ENCODE measurements around the gene ADD3.
"Not testable (repeated sequence)": the region's sequence is repeated elsewhere in the genome, so short reads cannot be mapped to it uniquely, and the experiment has no call there.

Gene ADD3

DNA sequence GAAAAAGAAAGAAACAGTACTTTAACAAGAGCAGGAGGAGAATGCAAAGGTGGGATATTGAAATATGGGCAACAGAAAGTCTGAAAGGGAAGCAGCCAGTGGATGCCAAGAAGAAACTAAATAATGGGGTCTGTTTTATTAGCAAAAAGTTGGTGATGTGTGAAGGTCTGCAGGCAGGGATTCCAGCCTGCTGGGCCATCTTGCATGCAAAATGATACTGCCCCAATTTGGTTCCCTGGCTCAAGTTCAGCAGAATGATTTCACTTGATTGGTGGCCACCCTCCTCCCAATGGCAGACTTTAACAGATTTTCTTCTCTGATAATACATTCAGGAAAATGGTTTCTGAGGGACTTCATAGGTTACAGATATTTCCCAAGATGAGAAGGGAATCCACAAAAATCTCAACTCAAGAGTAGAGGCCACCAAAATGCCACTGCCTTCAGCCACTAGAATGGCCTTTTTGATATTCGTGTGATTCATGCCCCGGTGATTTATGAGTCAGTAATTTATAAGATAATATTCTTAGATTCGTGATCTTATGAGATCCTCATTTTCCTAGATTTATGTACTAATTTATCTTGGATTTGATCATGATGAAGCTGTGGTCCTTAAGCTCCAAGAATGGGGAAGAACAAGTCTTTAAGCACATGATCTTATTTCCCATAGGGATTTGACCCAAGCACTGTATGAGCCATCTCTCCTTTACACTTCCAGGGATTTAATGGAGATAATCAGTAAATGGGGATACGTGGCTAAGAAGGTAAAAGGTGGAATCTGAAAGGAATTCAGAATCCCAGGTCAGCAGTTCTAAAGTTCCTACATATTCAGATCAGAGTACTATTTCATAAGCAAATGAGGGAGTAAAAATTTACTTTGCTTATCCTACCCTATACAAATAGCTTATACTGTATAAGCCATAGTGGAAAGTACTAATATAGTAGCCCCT is 32.3 kb upstream of the ADD3 start:
- in situ Hi-C loops (cut with MboI; ENCODE audit: low sequenced_read_pairs) = no loop called here

GRCh38 chr10:109976681-109977080 is 31.1 kb upstream of the ADD3 start:
- in situ Hi-C loops (cut with MboI; ENCODE audit: low sequenced_read_pairs) = no loop called here

- in situ Hi-C loops (cut with MboI; ENCODE audit: low sequenced_read_pairs) = no loop called here
Observed at GRCh38 chr10:109977382-109977806, 30.4 kb upstream of the ADD3 start.

- in situ Hi-C loops (cut with MboI; ENCODE audit: low sequenced_read_pairs) = no loop called here
Observed at GRCh38 chr10:109978481-109978880, 29.3 kb upstream of the ADD3 start.

- in situ Hi-C loops (cut with MboI; ENCODE audit: low sequenced_read_pairs) = no loop called here
Observed at GRCh38 chr10:109979215-109979614, 28.6 kb upstream of the ADD3 start.

- in situ Hi-C loops (cut with MboI; ENCODE audit: low sequenced_read_pairs) = no loop called here
Observed at GRCh38 chr10:109981650-109982049, 26.1 kb upstream of the ADD3 start.

DNA sequence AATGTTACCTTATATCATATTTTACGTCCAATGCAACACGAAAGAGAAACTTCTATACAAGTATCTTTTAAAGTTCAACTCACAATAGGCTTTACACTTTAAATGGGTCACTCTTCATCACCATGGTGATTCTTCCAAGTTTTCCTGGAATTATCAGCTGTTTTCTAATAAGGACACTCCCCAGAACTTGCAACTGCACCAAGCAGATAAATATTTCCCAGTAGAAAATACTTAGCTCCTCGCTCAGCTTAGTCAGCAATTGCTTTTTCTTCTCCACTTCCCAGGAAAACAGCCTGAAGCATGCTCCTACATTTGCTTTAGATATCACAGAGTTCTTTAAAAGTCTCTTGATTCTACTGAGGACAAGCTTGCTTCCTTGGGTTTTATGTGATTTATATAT is 25.7 kb upstream of the ADD3 start:
- in situ Hi-C loops (cut with MboI; ENCODE audit: low sequenced_read_pairs) = no loop called here

DNA sequence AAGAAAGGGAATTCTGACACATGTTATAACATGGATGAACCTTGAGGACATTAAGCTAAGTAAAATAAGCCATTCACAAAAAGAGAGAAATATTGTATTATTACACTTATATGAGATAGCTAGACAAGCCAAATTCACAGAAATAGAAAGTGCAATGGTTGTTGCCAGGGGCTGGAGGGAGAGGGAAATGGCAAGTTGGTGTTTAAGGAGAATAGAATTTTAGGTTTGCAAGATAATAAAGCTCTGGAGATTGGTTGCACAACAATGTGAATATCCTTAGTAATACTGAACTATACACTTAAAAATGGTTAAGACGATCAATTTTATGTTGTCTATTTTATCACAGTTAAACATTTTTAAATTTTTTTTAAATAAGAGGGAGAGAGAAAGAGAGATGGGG is 25.0 kb upstream of the ADD3 start:
- in situ Hi-C loops (cut with MboI; ENCODE audit: low sequenced_read_pairs) = no loop called here

GRCh38 chr10:109984013-109984412 is 23.8 kb upstream of the ADD3 start:
- in situ Hi-C loops (cut with MboI; ENCODE audit: low sequenced_read_pairs) = no loop called here

- in situ Hi-C loops (cut with MboI; ENCODE audit: low sequenced_read_pairs) = not testable (repeated sequence)
Observed at GRCh38 chr10:109985768-109986167, 22.0 kb upstream of the ADD3 start.

- in situ Hi-C loops (cut with MboI; ENCODE audit: low sequenced_read_pairs) = no loop called here
Observed at GRCh38 chr10:109987452-109988211, 20.2 kb upstream of the ADD3 start.

- in situ Hi-C loops (cut with MboI; ENCODE audit: low sequenced_read_pairs) = no loop called here
Observed at GRCh38 chr10:109988212-109988596, 19.6 kb upstream of the ADD3 start.

- in situ Hi-C loops (cut with MboI; ENCODE audit: low sequenced_read_pairs) = no loop called here
Observed at GRCh38 chr10:109991266-109991855, 16.4 kb upstream of the ADD3 start.

- in situ Hi-C loops (cut with MboI; ENCODE audit: low sequenced_read_pairs) = no loop called here
Observed at GRCh38 chr10:109992485-109992884, 15.3 kb upstream of the ADD3 start.

DNA sequence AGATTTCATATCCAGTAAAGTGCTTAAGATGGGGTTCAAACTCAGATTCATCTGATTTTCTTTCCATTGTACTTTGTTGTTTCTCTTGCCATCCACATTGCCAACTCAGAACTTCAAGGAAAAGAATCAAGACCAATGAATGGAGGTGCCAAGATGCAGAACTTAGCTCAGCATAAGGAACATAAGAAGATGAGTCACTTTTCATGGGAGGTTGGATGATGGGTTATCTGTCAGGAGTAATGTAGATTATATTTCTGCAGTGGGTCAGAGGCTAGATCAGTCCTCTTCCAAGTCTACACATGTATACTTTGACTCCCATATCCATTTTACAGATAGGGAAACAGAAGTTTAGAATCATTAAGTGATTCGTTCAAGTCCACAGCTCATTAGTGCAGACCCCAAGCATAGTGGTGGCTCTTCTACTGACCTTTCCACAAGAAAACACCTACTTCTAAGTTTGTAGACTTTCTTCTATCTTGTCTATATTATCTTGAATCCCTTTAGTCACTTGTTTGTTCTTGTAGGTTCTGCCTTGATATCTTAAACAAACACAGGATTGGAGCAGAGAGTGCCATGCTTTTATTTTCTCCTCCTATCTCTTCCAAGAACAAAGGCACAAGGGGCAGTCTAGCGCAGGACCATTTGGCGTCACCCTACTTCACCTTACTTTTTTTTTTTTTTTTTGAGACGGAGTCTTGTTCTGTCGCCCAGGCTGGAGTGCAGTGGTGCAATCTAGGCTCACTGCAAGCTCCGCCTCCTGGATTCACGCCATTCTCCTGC is 14.0 kb upstream of the ADD3 start:
- in situ Hi-C loops (cut with MboI; ENCODE audit: low sequenced_read_pairs) = no loop called here

DNA sequence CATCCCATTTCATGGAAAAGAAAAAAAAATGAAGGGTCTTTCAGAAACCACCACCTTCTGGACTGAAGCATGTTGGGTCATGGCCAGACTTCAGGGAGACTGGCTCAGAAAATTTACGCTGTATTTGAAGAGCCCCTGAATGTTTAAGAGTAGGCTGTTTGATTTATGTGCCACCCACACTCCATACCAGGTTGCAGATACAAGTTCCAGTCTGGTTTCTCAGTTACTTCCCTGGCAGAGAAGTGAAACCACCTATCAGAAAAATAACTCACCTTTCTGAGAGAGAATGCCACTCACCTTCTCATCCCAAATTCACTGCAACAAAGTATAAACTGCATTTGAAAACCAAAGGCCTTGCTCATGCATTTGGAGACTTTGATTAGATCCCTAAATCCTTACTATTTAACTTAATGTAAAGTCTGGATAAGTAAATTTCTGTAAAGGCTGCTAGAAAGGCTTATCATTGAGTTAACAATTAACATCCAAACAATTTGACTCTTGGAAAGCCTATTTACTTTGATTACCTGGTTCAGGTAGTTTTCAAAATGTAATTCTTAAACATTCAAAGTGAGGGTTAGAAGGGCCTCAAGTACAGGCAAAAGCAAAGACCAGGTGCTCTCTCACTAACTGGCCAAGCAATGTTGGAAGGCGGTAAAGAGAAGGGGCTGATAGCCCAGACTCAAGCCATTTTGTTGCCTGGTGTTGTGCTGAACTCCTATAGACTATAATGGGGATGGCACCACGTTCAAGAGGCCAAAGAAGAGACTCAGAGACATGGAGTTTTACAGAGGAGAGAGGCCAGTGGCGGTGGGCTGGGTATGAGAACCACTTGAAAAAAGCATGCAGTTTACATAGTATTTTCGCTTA is 12.8 kb upstream of the ADD3 start:
- in situ Hi-C loops (cut with MboI; ENCODE audit: low sequenced_read_pairs) = no loop called here

DNA sequence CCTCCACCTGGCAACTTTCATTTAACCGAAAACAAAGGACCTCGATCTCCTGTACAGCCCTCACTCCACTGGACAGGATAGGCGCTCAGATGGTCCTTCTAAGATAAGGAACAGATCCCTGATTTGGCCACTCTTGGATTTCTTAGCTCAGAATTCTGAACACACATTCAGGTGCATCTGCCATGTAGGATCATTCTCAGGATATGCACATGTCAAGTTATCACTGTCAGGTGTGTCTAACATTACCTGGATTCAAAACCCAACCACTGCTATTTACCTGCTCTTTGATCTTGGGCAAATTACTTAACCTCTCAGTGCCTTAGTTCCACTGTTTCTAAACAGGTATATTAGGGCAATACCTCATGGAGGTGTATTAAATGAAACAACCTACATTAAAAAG is 12.2 kb upstream of the ADD3 start:
- in situ Hi-C loops (cut with MboI; ENCODE audit: low sequenced_read_pairs) = no loop called here

- in situ Hi-C loops (cut with MboI; ENCODE audit: low sequenced_read_pairs) = no loop called here
Observed at GRCh38 chr10:109996225-109996624, 11.6 kb upstream of the ADD3 start.

GRCh38 chr10:109996766-109997171 is 11.0 kb upstream of the ADD3 start:
- in situ Hi-C loops (cut with MboI; ENCODE audit: low sequenced_read_pairs) = no loop called here

GRCh38 chr10:109997233-109997632 is 10.6 kb upstream of the ADD3 start:
- in situ Hi-C loops (cut with MboI; ENCODE audit: low sequenced_read_pairs) = no loop called here

Data from HL-60/S4 (cell line).